ENCODE data around the gene SERPINA9. TPM values are rescaled to one million over a fixed set of nuclear protein-coding genes. Genes with fewer than 3 reads are reported as not detected.

SERPINA9 gene
- total and polyA plus RNA-seq, 2 donors from 2014 or later = not detected

- intact Hi-C loops (cut with DNase I) = no loop called here
- Histone ChIP-seq H3K27ac (ENCODE audit: low read depth in 2 of 2, low read length in 2 of 2) (no peak overlapping the region), H3K27me3 (ENCODE audit: control insufficient read depth, insufficient read depth, low read length) (no peaks in the 10 kb centered on the region), H3K4me3 (ENCODE audit: low read length in 3 of 3) (no peak overlapping the region), H3K36me3 (ENCODE audit: control insufficient read depth in 2 of 3, insufficient read depth in 3 of 3, low read length in 3 of 3) (no peaks in the 10 kb centered on the region), H3K9me3 (ENCODE audit: control insufficient read depth in 2 of 3, insufficient read depth in 1 of 3, low read length in 3 of 3) (no peaks in the 10 kb centered on the region), H3K9ac (ENCODE audit: low read length in 3 of 3) (no peak overlapping the region), H3K4me1 (ENCODE audit: control insufficient read depth in 2 of 3, insufficient read depth in 2 of 3, low read depth in 1 of 3, low read length in 3 of 3) (no peaks in the 10 kb centered on the region)
- no peak for TF ChIP-seq CTCF (IDR thresholded peaks at IDR 0.05; ENCODE audit: borderline replicate concordance, extremely low read depth, insufficient read depth)
- DNase-seq (no peak), FAIRE-seq (no peak)
Measured at GRCh38 chr14:94439453-94440057, 36.4 kb downstream of the SERPINA9 start.

GRCh38 chr14:94428610-94429009, 47.4 kb downstream of the SERPINA9 start:
- DNase-seq = no peak
- intact Hi-C loops (cut with DNase I) = no loop called here
- Histone ChIP-seq H3K9ac (ENCODE audit: low read length in 3 of 3) (no peak overlapping the region), H3K36me3 (ENCODE audit: control insufficient read depth in 2 of 3, insufficient read depth in 3 of 3, low read length in 3 of 3) (no peaks in the 10 kb centered on the region), H3K27me3 (ENCODE audit: control insufficient read depth, insufficient read depth, low read length) (no peaks in the 10 kb centered on the region), H3K9me3 (ENCODE audit: control insufficient read depth in 2 of 3, insufficient read depth in 1 of 3, low read length in 3 of 3) (no peaks in the 10 kb centered on the region), H3K27ac (ENCODE audit: low read depth in 2 of 2, low read length in 2 of 2) (no peak overlapping the region), H3K4me3 (ENCODE audit: low read length in 3 of 3) (no peak overlapping the region), H3K4me1 (ENCODE audit: control insufficient read depth in 2 of 3, insufficient read depth in 2 of 3, low read depth in 1 of 3, low read length in 3 of 3) (no peaks in the 10 kb centered on the region)
- TF ChIP-seq CTCF (IDR thresholded peaks at IDR 0.05; ENCODE audit: borderline replicate concordance, extremely low read depth, insufficient read depth) = no peak
- FAIRE-seq = no peak

- TF ChIP-seq CTCF (IDR thresholded peaks at IDR 0.05; ENCODE audit: borderline replicate concordance, extremely low read depth, insufficient read depth) = no peak
- no peak for FAIRE-seq
Measured at GRCh38 chr14:94427016-94427613, 48.9 kb downstream of the SERPINA9 start.

More at GRCh38 chr14:94427016-94427613, 48.9 kb downstream of the SERPINA9 start:
- H3K4me1 ChIP-seq (ENCODE audit: control insufficient read depth in 2 of 3, insufficient read depth in 2 of 3, low read depth in 1 of 3, low read length in 3 of 3) = no peaks in the 10 kb centered on the region
- no peaks in the 10 kb centered on the region for H3K36me3 ChIP-seq (ENCODE audit: control insufficient read depth in 2 of 3, insufficient read depth in 3 of 3, low read length in 3 of 3)
- no peaks in the 10 kb centered on the region for H3K9me3 ChIP-seq (ENCODE audit: control insufficient read depth in 2 of 3, insufficient read depth in 1 of 3, low read length in 3 of 3)
- H3K27me3 ChIP-seq (ENCODE audit: control insufficient read depth, insufficient read depth, low read length) = no peaks in the 10 kb centered on the region
- no peak overlapping the region for H3K27ac ChIP-seq (ENCODE audit: low read depth in 2 of 2, low read length in 2 of 2)
- intact Hi-C loops (cut with DNase I) = no loop called here
- no peak overlapping the region for H3K4me3 ChIP-seq (ENCODE audit: low read length in 3 of 3)
- DNase-seq = peak in 2 of 5 donors; percentile 23 to 47
- H3K9ac ChIP-seq (ENCODE audit: low read length in 3 of 3) = no peak overlapping the region
